Rectal smooth muscle tissue (tissue), 1 donor: ENCODE measurements around the gene SPEM3.

Experiments
- H3K27ac ChIP-seq: one replicate; pipeline ENCODE4 v1.7.0; 2013; ENCODE audit warnings: low read depth, low read length, inconsistent platforms
- H3K27me3 ChIP-seq: one replicate; pipeline ENCODE4 v1.7.0; 2013; ENCODE audit warnings: low read length; ENCODE audit not compliant: control insufficient read depth, insufficient read depth
- H3K36me3 ChIP-seq: one replicate; pipeline ENCODE4 v1.7.0; 2013; ENCODE audit warnings: low read length; ENCODE audit not compliant: control insufficient read depth, insufficient read depth
- H3K4me1 ChIP-seq: one replicate; pipeline ENCODE4 v1.7.0; 2013; ENCODE audit warnings: low read length; ENCODE audit not compliant: control insufficient read depth, insufficient read depth
- H3K4me3 ChIP-seq: one replicate; pipeline ENCODE4 v1.7.0; 2013; ENCODE audit warnings: low read length
- H3K9ac ChIP-seq: one replicate; pipeline ENCODE4 v1.7.0; 2013; ENCODE audit warnings: low read length

SPEM3 gene

DNA sequence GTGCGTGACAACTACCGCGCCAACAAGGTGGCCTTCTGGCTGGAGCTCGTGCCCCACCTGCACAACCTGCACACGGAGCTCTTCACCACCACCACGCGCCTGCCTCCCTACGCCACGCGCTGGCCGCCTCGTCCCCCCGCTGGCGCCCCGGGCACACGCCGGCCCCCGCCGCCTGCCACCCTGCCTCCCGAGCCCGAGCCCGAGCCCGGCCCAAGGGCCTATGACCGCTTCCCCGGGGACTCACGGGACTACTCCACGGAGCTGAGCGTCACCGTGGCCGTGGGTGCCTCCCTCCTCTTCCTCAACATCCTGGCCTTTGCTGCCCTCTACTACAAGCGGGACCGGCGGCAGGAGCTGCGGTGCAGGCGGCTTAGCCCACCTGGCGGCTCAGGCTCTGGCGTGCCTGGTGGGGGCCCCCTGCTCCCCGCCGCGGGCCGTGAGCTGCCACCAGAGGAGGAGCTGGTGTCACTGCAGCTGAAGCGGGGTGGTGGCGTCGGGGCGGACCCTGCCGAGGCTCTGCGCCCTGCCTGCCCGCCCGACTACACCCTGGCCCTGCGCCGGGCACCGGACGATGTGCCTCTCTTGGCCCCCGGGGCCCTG, 11.5 kb upstream of the SPEM3 start:
- Histone ChIP-seq H3K36me3 (no peaks in the 10 kb centered on the region), H3K9ac (no peak overlapping the region), H3K27ac (no peak overlapping the region)

DNA sequence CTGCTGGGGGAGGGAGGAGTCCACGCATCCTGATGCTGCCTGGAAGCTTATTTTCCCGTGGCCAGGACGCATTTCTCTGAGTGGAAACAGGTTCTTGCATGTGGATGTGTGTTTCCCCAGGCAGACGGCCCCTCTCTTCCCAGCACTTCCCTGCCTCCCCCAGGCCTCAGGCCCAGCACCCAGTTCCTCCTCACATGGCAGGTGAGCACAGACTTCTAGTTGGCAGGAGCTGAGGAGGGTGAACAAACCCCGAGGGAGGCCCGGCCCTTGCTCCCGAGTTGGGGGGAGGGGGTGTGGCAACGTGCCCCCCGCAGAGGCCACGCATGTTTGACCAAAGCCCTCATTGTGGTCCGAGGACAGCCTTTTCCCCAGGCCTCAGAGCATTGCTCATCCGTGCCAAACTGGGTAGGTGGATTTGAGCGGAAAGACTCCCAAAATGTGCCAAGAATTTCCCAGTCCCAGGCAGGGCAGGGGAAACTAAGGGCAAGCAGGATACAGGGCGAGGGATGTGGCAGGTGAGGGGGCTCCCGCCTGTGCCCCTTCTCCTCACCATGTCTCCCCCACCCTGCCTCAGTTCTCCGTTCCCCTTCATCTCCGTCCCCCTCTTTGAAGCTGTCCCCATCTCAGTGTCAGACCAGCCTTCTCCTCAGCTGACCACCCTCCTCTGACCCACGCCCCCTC, 10.0 kb upstream of the SPEM3 start:
- Histone ChIP-seq H3K27ac (no peak overlapping the region), H3K9ac (no peak overlapping the region), H3K4me3 (no peak overlapping the region), H3K4me1 (no peaks in the 10 kb centered on the region), H3K27me3 (no peaks in the 10 kb centered on the region), H3K36me3 (no peaks in the 10 kb centered on the region)

More for the DNA sequence above, 11.5 kb upstream of the SPEM3 start:
- Histone ChIP-seq H3K4me1 (no peaks in the 10 kb centered on the region), H3K4me3 (no peak overlapping the region), H3K27me3 (no peaks in the 10 kb centered on the region)

- H3K9ac ChIP-seq: no peak within 1 kb of the TSS
- H3K36me3 ChIP-seq: no peaks in the 10 kb centered on the region
- H3K4me1 ChIP-seq: no peaks in the 10 kb centered on the region
- H3K4me3 ChIP-seq: no peak within 1 kb of the TSS
- no peaks in the 10 kb centered on the region for H3K27me3 ChIP-seq
- no peak within 1 kb of the TSS for H3K27ac ChIP-seq
These were observed 8.6 kb upstream of the SPEM3 start, which contains the start of gene SPEM1 for GRCh38 chr17:7419819-7420610. TSS of gene SPEM1 (plus strand) at chr17:7420324. CDS start at chr17:7420385, 61 bp downstream.

GRCh38 chr17:7421186-7421585, 7.5 kb upstream of the SPEM3 start:
- Histone ChIP-seq H3K36me3 (no peaks in the 10 kb centered on the region), H3K27ac (no peak overlapping the region), H3K4me1 (no peaks in the 10 kb centered on the region), H3K27me3 (no peaks in the 10 kb centered on the region), H3K9ac (no peak overlapping the region), H3K4me3 (no peak overlapping the region)

DNA sequence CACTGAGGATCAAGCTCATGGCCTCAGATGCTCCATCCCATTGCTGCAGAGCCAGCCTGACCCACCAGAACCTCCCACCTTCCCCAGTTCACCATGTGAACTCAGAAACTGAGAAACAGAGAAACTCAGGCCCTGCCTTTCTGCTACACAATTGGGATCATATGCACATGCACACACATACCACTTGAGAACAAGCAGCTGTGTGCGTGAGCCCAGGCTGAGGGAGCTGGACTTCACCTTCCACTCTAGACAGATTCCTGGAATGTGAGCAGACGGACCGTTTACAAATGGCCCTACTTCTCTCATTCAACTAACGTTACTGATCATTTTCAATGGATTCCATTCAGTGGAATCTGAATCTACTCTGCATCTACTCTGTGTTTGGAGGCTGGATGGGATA, 5.0 kb upstream of the SPEM3 start:
- Histone ChIP-seq H3K36me3 (no peaks in the 10 kb centered on the region), H3K27me3 (no peaks in the 10 kb centered on the region), H3K27ac (no peak overlapping the region), H3K9ac (no peak overlapping the region), H3K4me1 (no peaks in the 10 kb centered on the region), H3K4me3 (no peak overlapping the region)

GRCh38 chr17:7425316-7425715, 3.3 kb upstream of the SPEM3 start, which contains the start of gene SPEM2:
TSS of gene SPEM2 (plus strand) at chr17:7425616. CDS start at chr17:7425689, 73 bp downstream.
- no peak within 1 kb of the TSS for H3K4me3 ChIP-seq
- no peak within 1 kb of the TSS for H3K9ac ChIP-seq
- H3K36me3 ChIP-seq: no peaks in the 10 kb centered on the region
- H3K27ac ChIP-seq: no peak within 1 kb of the TSS
- no peaks in the 10 kb centered on the region for H3K4me1 ChIP-seq
- H3K27me3 ChIP-seq: no peaks in the 10 kb centered on the region

DNA sequence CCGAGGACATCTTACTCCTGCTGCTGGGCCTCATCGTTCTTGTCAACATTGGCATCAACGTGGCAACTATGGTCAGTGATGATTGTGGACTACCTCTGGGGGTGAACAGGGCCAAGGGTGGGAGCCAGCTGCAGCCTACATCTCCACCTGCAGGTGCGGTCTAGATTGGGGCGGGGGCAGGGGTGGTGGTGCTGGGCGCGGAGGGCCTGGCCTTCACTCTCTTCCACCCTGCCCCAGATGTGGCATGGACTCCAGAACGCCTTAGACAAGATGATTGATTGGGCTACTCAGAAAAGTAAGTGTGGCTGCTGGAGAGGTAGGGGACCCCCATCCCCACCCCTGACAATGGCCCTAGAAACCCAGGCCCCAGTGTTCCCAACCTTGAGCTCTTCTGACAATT, 2.9 kb upstream of the SPEM3 start:
- Histone ChIP-seq H3K9ac (no peak overlapping the region), H3K4me3 (no peak overlapping the region), H3K27me3 (no peaks in the 10 kb centered on the region), H3K36me3 (no peaks in the 10 kb centered on the region), H3K4me1 (no peaks in the 10 kb centered on the region), H3K27ac (no peak overlapping the region)

DNA sequence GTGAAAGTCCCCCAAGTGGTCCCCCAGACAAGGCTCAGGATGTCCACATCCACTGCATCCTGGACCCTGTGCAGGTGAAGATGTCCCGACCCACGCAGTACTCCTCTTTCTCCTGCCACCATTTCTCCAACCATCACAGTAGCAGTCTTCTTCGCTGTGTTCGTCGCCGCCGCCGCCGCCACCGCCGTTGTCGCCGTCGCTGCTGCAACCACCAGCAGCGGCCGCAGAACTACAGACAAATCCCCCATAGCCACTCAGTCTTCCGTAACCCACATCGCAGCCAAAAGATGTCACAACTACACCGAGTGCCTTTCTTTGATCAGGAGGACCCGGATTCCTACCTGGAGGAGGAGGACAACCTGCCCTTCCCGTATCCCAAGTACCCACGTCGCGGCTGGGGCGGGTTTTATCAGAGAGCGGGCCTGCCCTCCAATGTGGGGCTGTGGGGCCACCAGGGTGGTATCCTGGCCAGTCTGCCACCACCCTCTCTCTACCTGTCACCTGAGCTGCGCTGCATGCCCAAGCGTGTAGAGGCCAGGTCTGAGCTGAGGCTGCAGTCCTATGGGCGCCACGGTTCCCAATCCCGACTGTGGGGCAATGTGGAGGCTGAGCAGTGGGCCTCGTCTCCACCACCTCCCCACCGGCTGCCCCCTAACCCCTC, 2.3 kb upstream of the SPEM3 start:
- no peaks in the 10 kb centered on the region for H3K4me1 ChIP-seq
- H3K27me3 ChIP-seq: no peaks in the 10 kb centered on the region
- no peaks in the 10 kb centered on the region for H3K36me3 ChIP-seq
- no peak overlapping the region for H3K9ac ChIP-seq
- no peak overlapping the region for H3K4me3 ChIP-seq
- H3K27ac ChIP-seq: no peak overlapping the region

DNA sequence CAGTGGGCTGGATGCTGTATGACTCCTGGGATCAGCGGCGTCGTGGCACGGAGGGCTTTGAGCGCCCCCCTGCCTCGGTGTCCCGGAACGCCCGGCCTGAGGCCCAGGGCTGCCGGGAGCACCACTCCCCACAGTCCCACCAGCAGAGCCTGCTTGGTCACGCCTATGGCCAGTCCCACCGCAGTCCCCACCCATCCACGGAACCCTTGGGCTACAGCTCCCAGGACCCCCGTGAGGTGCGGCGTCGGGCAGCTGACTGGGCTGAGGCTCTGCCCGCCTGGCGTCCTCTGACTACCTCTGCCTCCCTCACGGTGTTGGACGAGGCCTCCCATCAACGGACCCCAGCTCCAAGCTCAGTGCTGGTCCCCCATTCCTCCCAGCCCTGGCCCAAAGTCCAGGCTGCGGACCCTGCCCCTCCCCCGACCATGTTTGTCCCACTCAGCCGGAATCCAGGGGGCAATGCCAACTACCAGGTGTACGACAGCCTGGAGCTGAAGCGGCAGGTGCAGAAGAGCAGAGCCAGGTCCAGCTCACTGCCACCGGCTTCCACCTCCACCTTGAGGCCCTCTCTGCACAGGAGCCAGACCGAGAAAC, 1.7 kb upstream of the SPEM3 start:
- Histone ChIP-seq H3K9ac (no peak overlapping the region), H3K4me3 (no peak overlapping the region), H3K4me1 (no peaks in the 10 kb centered on the region), H3K36me3 (no peaks in the 10 kb centered on the region), H3K27me3 (no peaks in the 10 kb centered on the region), H3K27ac (no peak overlapping the region)

GRCh38 chr17:7427549-7427948, 1.1 kb upstream of the SPEM3 start:
- no peak overlapping the region for H3K4me3 ChIP-seq
- H3K9ac ChIP-seq: no peak overlapping the region
- H3K27ac ChIP-seq: no peak overlapping the region
- no peaks in the 10 kb centered on the region for H3K4me1 ChIP-seq
- no peaks in the 10 kb centered on the region for H3K27me3 ChIP-seq
- H3K36me3 ChIP-seq: no peaks in the 10 kb centered on the region

- H3K4me1 ChIP-seq: no peaks in the 10 kb centered on the region
- H3K27me3 ChIP-seq: no peaks in the 10 kb centered on the region
- no peak overlapping the region for H3K27ac ChIP-seq
- H3K4me3 ChIP-seq: no peak overlapping the region
- H3K36me3 ChIP-seq: no peaks in the 10 kb centered on the region
- no peak overlapping the region for H3K9ac ChIP-seq
These were observed 1.1 kb downstream of the SPEM3 start for GRCh38 chr17:7429722-7430121.

- Histone ChIP-seq H3K4me1 (peaks cover 5% of the 10 kb centered on the region), H3K9ac (no peak overlapping the region), H3K27me3 (no peaks in the 10 kb centered on the region), H3K4me3 (no peak overlapping the region), H3K27ac (no peak overlapping the region), H3K36me3 (no peaks in the 10 kb centered on the region)
These were observed 2.6 kb downstream of the SPEM3 start for GRCh38 chr17:7431231-7431630.
